K562 (cell line): Measurements from ENCODE around the gene MALAT1. TPM values are rescaled to one million over a fixed set of nuclear protein-coding genes. Genes with fewer than 3 reads are reported as not detected.
A peak's percentile ranks its signal among the peaks of the same experiment; 100 is the strongest.

Experiments used
- ARID4B ChIP-seq: sonication (generic); formaldehyde crosslinking; IDR thresholded peaks from 2 replicates; pipeline ENCODE4 v1.8.0; 2022; ENCODE audit warnings: mild to moderate bottlenecking, missing genetic modification reagents
- ARNT ChIP-seq, 2 experiments: fragments of 450-650 bp; IDR thresholded peaks; 2 replicates each; pipeline ENCODE4 v1.6.1; 2016; ENCODE audit warnings: mild to moderate bottlenecking in 1 of 2
- GABPB2 ChIP-seq: fragments of 250-450 bp; sonication (Bioruptor Pico); conservative IDR thresholded peaks from 2 replicates; pipeline ENCODE4 v1.5.1; 2021; ENCODE audit warnings: mild to moderate bottlenecking
- MTA2 ChIP-seq: fragments of 450-650 bp; IDR thresholded peaks from 2 replicates; pipeline ENCODE4 v1.6.1; 2016; ENCODE audit warnings: low read depth
- NCOA2 ChIP-seq, 2 experiments: fragments of 450-650 bp; IDR thresholded peaks; 2 replicates each; pipeline ENCODE4 v1.6.1; 2018; ENCODE audit warnings: mild to moderate bottlenecking in 2 of 2, moderate library complexity in 1 of 2; ENCODE audit not compliant: partially characterized antibody in 2 of 2
- SIN3B ChIP-seq: fragments of 450-650 bp; IDR thresholded peaks from 2 replicates; pipeline ENCODE4 v1.6.1; 2017; ENCODE audit warnings: low read depth, mild to moderate bottlenecking, moderate library complexity
- SMAD3 ChIP-seq: fragments of 450-650 bp; formaldehyde crosslinking; conservative IDR thresholded peaks from 2 replicates; pipeline ENCODE4 v1.4.0; 2020; ENCODE audit warnings: mild to moderate bottlenecking
- SNRNP70 ChIP-seq: fragments of 200-400 bp; formaldehyde crosslinking; optimal IDR thresholded peaks from 2 replicates; pipeline ENCODE3; 2017; ENCODE audit warnings: low read depth, low read length
- TARDBP ChIP-seq: fragments of 450-650 bp; IDR thresholded peaks from 2 replicates; pipeline ENCODE4 v1.6.1; 2016
- ZNF696 ChIP-seq: fragments of 250-450 bp; sonication (Bioruptor Pico); conservative IDR thresholded peaks from 2 replicates; pipeline ENCODE4 v1.4.0; 2020; ENCODE audit warnings: mild to moderate bottlenecking, moderate library complexity
- polyA plus RNA-seq, 8 experiments: library from polyadenylated mRNA; depleted of rRNA in 4 of 8; stranded (reverse) in 5 of 8; unstranded in 3 of 8; fragments of >200 nt; fragmentation: Nextera tagmentation in 2 of 8; fragmentation: Illumina TruSeq in 1 of 8; extraction: Ambion mirVana in 2 of 8; extraction: Trizol in 1 of 8; gene quantifications; 2 replicates each; pipeline versions ENCODE4 v1.2.1 to v1.2.3, GENCODE V29; 2011 to 2014; ENCODE audit warnings: inconsistent platforms in 1 of 8, missing spikeins in 1 of 8
- total RNA-seq, 7 experiments: library from RNA; depleted of rRNA in 6 of 7; stranded (reverse); fragments of >200 nt in 6 of 7; fragmentation: Illumina TruSeq in 2 of 7; extraction: Trizol in 2 of 7; gene quantifications; 2 replicates each; pipeline versions ENCODE4 v1.2.1 to v1.2.3, GENCODE V29; 2011 to 2021; ENCODE audit warnings: low replicate concordance in 1 of 7
- TF ChIP-seq, protein P1 (sequence below): fragments of 450-650 bp; IDR thresholded peaks from 2 replicates; pipeline ENCODE4 v1.6.1; 2014; ENCODE audit warnings: low read depth, mild to moderate bottlenecking, moderate library complexity, borderline replicate concordance

MALAT1 gene
- total and polyA plus RNA-seq, 9 of the 15 experiments (the other 6 are each of a cell fraction or from before 2014, with no cell fraction given), result 363 to 8,715 (median 2,351) TPM

GRCh38 chr11:65505466-65506289 lies 6.8 kb downstream of the MALAT1 start (continued):
- TF ChIP-seq MTA2, result no peak
- 0 out of 2 replicates have a peak, but pooled peaks have one; percentile 52 for TF ChIP-seq ZNF696
- TF ChIP-seq ARID4B (CRISPR knock-in tag), result no peak
- no peak for TF ChIP-seq TARDBP
- TF ChIP-seq NCOA2 (IDR thresholded peaks at IDR 0.05; ENCODE audit: partially characterized antibody in 2 of 2), result no peak
- TF ChIP-seq SNRNP70, result no peak
- no peak; a peak in 1 of 4 replicates for TF ChIP-seq ARNT (IDR thresholded peaks at IDR 0.05)
- TF ChIP-seq SMAD3 (CRISPR knock-in tag), result peak; percentile 93
- TF ChIP-seq SIN3B, result no peak
- TF ChIP-seq GABPB2 (CRISPR knock-in tag), result peak; percentile 87; the same call in 1 of the 2 replicates
- TF ChIP-seq, protein P1, sequence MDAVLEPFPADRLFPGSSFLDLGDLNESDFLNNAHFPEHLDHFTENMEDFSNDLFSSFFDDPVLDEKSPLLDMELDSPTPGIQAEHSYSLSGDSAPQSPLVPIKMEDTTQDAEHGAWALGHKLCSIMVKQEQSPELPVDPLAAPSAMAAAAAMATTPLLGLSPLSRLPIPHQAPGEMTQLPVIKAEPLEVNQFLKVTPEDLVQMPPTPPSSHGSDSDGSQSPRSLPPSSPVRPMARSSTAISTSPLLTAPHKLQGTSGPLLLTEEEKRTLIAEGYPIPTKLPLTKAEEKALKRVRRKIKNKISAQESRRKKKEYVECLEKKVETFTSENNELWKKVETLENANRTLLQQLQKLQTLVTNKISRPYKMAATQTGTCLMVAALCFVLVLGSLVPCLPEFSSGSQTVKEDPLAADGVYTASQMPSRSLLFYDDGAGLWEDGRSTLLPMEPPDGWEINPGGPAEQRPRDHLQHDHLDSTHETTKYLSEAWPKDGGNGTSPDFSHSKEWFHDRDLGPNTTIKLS, result no peak
